Ishikawa (cell line): ENCODE data around the gene TULP3.

Experiments used
- CEBPB ChIP-seq: IDR thresholded peaks from 2 replicates; pipeline ENCODE4 v1.6.1; 2012
- CREB1 ChIP-seq: IDR thresholded peaks from 2 replicates; pipeline ENCODE4 v1.6.1; 2012; ENCODE audit warnings: low read depth
- EGR1 ChIP-seq: IDR thresholded peaks from 2 replicates; pipeline ENCODE4 v1.6.1; 2012
- EP300 ChIP-seq: IDR thresholded peaks from 2 replicates; pipeline ENCODE4 v1.6.1; 2012; ENCODE audit warnings: borderline replicate concordance
- FOXM1 ChIP-seq: IDR thresholded peaks from 2 replicates; pipeline ENCODE4 v1.6.1; 2012; ENCODE audit warnings: low read depth, borderline replicate concordance
- MAX ChIP-seq: IDR thresholded peaks from 2 replicates; pipeline ENCODE4 v1.6.1; 2012
- NFIC ChIP-seq: IDR thresholded peaks from 2 replicates; pipeline ENCODE4 v1.6.1; 2012
- RAD21 ChIP-seq: IDR thresholded peaks from 2 replicates; pipeline ENCODE4 v1.6.1; 2012; ENCODE audit warnings: low read depth
- REST ChIP-seq: IDR thresholded peaks from 2 replicates; pipeline ENCODE4 v1.6.1; 2012; ENCODE audit warnings: low read depth, mild to moderate bottlenecking
- TAF1 ChIP-seq: IDR thresholded peaks from 2 replicates; pipeline ENCODE4 v1.6.1; 2012; ENCODE audit warnings: low read depth, mild to moderate bottlenecking
- TCF12 ChIP-seq: IDR thresholded peaks from 2 replicates; pipeline ENCODE4 v1.6.1; 2012; ENCODE audit warnings: low read depth
- TEAD4 ChIP-seq: IDR thresholded peaks from 2 replicates; pipeline ENCODE4 v1.6.1; 2012
- USF1 ChIP-seq: IDR thresholded peaks from 2 replicates; pipeline ENCODE4 v1.6.1; 2012
- YY1 ChIP-seq: IDR thresholded peaks from 2 replicates; pipeline ENCODE4 v1.6.1; 2012; ENCODE audit warnings: low read depth
- ZBTB7A ChIP-seq: IDR thresholded peaks from 2 replicates; pipeline ENCODE4 v1.6.1; 2012; ENCODE audit warnings: low read depth

The TULP3 gene

DNA sequence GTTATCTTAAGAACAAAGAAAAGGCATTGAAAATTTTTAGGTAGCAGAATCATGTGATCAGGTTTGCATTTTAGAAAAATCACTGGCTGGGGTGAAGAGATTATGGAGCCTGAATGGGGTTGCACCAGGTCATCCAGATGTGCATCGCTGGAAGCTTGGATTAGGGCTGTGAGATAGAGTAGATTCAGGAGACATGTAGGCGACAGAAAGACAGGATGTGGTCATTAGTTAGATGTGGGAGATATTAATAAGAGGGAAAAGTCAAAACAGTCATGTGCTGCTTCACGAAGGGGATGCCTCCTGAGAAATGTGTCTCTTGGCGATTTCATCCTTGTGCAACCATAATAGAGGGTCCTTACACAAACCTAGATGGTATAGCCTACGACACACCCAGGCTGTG is 93.6 kb downstream of the TULP3 start:
- TF ChIP-seq TEAD4 = no peak
- TF ChIP-seq RAD21 = no peak
- TF ChIP-seq CEBPB = no peak
- TF ChIP-seq NFIC = no peak

GRCh38 chr12:2984698-2985097 is 94.0 kb downstream of the TULP3 start:
- TF ChIP-seq EGR1 (no peak), CEBPB (no peak), TCF12 (no peak), NFIC (no peak), TEAD4 (no peak), YY1 (no peak), RAD21 (no peak), EP300 (no peak), MAX (no peak)

- TF ChIP-seq NFIC = no peak
- TF ChIP-seq TCF12 = no peak
- TF ChIP-seq EGR1 = no peak
- TF ChIP-seq YY1 = no peak
- TF ChIP-seq FOXM1 = no peak
- no peak for TF ChIP-seq ZBTB7A
- no peak for TF ChIP-seq MAX
- no peak for TF ChIP-seq REST
- TF ChIP-seq CREB1 = no peak
- no peak for TF ChIP-seq USF1
- no peak for TF ChIP-seq EP300
- TF ChIP-seq RAD21 = no peak
- TF ChIP-seq CEBPB = no peak
- TF ChIP-seq TAF1 = no peak
Measured at GRCh38 chr12:2986876-2987275, 96.2 kb downstream of the TULP3 start.

GRCh38 chr12:2988494-2988893 is 97.8 kb downstream of the TULP3 start:
- no peak for TF ChIP-seq CREB1
- TF ChIP-seq REST = no peak
- TF ChIP-seq YY1 = no peak
- no peak for TF ChIP-seq USF1
- no peak for TF ChIP-seq TAF1
- no peak for TF ChIP-seq TCF12
- no peak for TF ChIP-seq TEAD4
- TF ChIP-seq EGR1 = no peak
- TF ChIP-seq CEBPB = no peak
- no peak for TF ChIP-seq NFIC
- TF ChIP-seq RAD21 = no peak
- no peak for TF ChIP-seq EP300
- no peak for TF ChIP-seq ZBTB7A
- no peak for TF ChIP-seq FOXM1
- no peak for TF ChIP-seq MAX
